Stimulated activated effector memory CD8-positive, alpha-beta T cell treated with anti-CD3 and anti-CD28 coated beads, Interleukin-12 subunit alpha, Interleukin-12 subunit beta, amount 100 ng/mL, for 72 hours (primary cell): ENCODE measurements around the gene HLTF.

Experiments
- ATAC-seq: fragments of 150-1000 bp; cut with Tn5 transposase; 2 replicates; pipeline ENCODE4 v1.10.0; 2021
- DNase-seq, 2 donors: peaks; one replicate each; pipeline ENCODE4 v3.0.0; 2021 to 2022; ENCODE audit warnings: low spot score in 2 of 2
- H3K27ac Mint-ChIP-seq: one replicate; pipeline ENCODE4 v1.8.0; 2022; ENCODE audit warnings: mild to moderate bottlenecking, mixed read lengths
- H3K36me3 Mint-ChIP-seq: one replicate; pipeline ENCODE4 v1.8.0; 2022; ENCODE audit warnings: mild to moderate bottlenecking, mixed read lengths
- H3K4me1 Mint-ChIP-seq: one replicate; pipeline ENCODE4 v1.8.0; 2022; ENCODE audit warnings: mixed read lengths
- H3K4me3 Mint-ChIP-seq: one replicate; pipeline ENCODE4 v1.8.0; 2022; ENCODE audit warnings: mild to moderate bottlenecking, mixed read lengths
- H3K9me3 Mint-ChIP-seq: one replicate; pipeline ENCODE4 v1.8.0; 2022; ENCODE audit warnings: mixed read lengths

Gene HLTF

GRCh38 chr3:149055575-149055974 is 30.8 kb downstream of the HLTF start:
- no peak for ATAC-seq
- peaks cover 57% of the 10 kb centered on the region for H3K36me3 Mint-ChIP-seq
- no peak for DNase-seq

GRCh38 chr3:149044339-149045083 is 41.8 kb downstream of the HLTF start:
- no peak overlapping the region for H3K27ac Mint-ChIP-seq
- H3K9me3 Mint-ChIP-seq: no peaks in the 10 kb centered on the region
- H3K4me3 Mint-ChIP-seq: no peak overlapping the region
- DNase-seq (no peak), ATAC-seq (peak; percentile 75)
- H3K36me3 Mint-ChIP-seq: peaks cover 52% of the 10 kb centered on the region
- H3K4me1 Mint-ChIP-seq: peaks cover 30% of the 10 kb centered on the region

More at GRCh38 chr3:149055575-149055974, 30.8 kb downstream of the HLTF start:
- Mint-ChIP-seq H3K27ac (no peak overlapping the region), H3K4me3 (no peak overlapping the region), H3K9me3 (no peaks in the 10 kb centered on the region), H3K4me1 (no peaks in the 10 kb centered on the region)

GRCh38 chr3:149042789-149043386 is 43.4 kb downstream of the HLTF start:
- Mint-ChIP-seq H3K36me3 (peaks cover 60% of the 10 kb centered on the region), H3K27ac (peak overlapping the region; percentile 4)

GRCh38 chr3:149038322-149038721 is 48.0 kb downstream of the HLTF start:
- Mint-ChIP-seq H3K4me3 (no peak overlapping the region), H3K4me1 (peaks cover 12% of the 10 kb centered on the region), H3K36me3 (peaks cover 78% of the 10 kb centered on the region), H3K9me3 (no peaks in the 10 kb centered on the region), H3K27ac (no peak overlapping the region)
- DNase-seq: no peak
- no peak for ATAC-seq

More at GRCh38 chr3:149042789-149043386, 43.4 kb downstream of the HLTF start:
- H3K4me3 Mint-ChIP-seq: peak overlapping the region; percentile 3
- peaks cover 30% of the 10 kb centered on the region for H3K4me1 Mint-ChIP-seq
- DNase-seq: no peak
- peak; percentile 85 for ATAC-seq
- H3K9me3 Mint-ChIP-seq: no peaks in the 10 kb centered on the region

DNA sequence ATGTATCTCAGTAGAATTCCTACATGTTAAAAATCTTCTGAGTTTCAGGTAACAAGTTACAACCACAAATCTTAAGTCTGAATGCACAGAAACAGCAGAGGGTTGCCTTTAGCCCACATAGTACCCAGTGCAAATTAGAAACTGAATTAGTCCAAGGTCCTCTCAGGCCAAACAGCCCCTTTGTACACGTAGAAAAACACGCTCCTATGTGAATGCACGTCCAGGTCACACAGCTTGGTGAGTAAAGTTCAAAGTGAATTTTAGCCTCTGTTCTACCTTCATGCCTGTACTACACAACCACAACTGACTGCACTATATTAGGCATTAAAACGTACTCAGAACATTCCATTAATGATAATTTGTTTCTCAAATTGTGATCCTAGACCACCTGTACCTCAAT is 48.6 kb downstream of the HLTF start:
- peaks cover 79% of the 10 kb centered on the region for H3K36me3 Mint-ChIP-seq
- no peak overlapping the region for H3K27ac Mint-ChIP-seq
- H3K9me3 Mint-ChIP-seq: no peaks in the 10 kb centered on the region
- DNase-seq (no peak), ATAC-seq (no peak)
- peaks cover 6% of the 10 kb centered on the region for H3K4me1 Mint-ChIP-seq
- H3K4me3 Mint-ChIP-seq: no peak overlapping the region

DNA sequence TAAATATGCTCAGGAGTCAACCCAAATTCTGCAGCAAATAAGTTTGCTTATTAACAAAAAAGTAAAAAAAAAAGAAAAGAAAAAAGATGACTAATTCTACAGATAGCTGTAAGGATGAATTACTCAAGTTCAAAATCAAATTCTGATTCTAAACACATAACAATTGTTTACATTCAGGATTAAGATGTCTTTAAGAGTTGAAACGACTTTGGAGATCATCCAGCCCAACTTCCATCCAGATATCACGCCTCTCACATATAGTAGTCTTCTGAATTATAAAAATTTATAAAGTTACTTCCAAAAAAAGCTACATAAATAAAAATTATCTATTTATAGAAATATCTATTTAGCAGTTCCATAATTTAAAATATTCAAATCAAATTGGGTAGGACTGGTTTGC is 55.2 kb downstream of the HLTF start:
- Mint-ChIP-seq H3K4me1 (peaks cover 8% of the 10 kb centered on the region), H3K4me3 (no peak overlapping the region), H3K9me3 (no peaks in the 10 kb centered on the region), H3K27ac (no peak overlapping the region), H3K36me3 (peaks cover 95% of the 10 kb centered on the region)
- ATAC-seq (no peak), DNase-seq (no peak)

GRCh38 chr3:149026718-149027117 is 59.6 kb downstream of the HLTF start:
- DNase-seq: no peak
- peak overlapping the region; percentile 68 for H3K27ac Mint-ChIP-seq
- ATAC-seq: no peak
- H3K4me3 Mint-ChIP-seq: no peak overlapping the region
- peaks cover 91% of the 10 kb centered on the region for H3K36me3 Mint-ChIP-seq
- no peaks in the 10 kb centered on the region for H3K9me3 Mint-ChIP-seq
- peaks cover 8% of the 10 kb centered on the region for H3K4me1 Mint-ChIP-seq

DNA sequence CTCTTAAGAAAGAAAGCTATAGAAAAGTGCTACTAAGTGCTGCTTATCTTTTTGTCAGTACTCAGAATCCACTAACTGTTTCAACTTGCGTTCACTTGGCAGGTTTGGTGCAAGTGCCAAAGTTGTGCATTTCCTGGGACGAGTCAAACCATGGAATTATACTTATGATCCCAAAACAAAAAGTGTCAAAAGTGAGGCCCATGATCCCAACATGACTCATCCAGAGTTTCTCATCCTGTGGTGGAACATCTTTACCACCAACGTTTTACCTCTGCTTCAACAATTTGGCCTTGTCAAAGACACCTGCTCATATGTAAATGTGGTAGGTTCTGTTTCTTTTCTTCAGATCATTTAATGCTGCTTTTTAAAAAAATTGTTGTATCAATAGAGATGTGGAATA is 62.4 kb downstream of the HLTF start:
- H3K4me3 Mint-ChIP-seq: no peak overlapping the region
- DNase-seq: no peak
- H3K9me3 Mint-ChIP-seq: no peaks in the 10 kb centered on the region
- peak overlapping the region; percentile 64 for H3K27ac Mint-ChIP-seq
- peaks cover 32% of the 10 kb centered on the region for H3K4me1 Mint-ChIP-seq
- no peak for ATAC-seq
- H3K36me3 Mint-ChIP-seq: peaks cover 82% of the 10 kb centered on the region

DNA sequence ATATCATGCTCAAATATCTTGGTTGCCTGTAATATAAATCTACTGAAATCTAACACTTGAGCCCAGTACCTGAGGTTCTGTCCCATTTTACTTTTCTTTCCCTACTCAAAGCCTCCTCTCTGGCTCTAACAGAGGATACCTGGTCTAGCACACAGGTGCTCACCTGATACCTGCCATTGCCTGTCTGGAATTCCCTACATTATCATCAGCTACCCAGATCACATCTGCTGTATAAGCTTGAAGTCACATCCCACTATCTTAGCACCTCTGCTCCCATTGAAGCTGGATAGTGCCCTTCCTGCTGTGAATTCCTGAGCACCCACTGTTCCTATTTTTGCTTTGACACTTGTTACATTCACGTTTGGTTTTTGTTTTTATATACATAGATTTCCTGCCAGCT is 64.5 kb downstream of the HLTF start:
- DNase-seq: no peak
- Mint-ChIP-seq H3K36me3 (peaks cover 82% of the 10 kb centered on the region), H3K27ac (no peak overlapping the region), H3K4me3 (no peak overlapping the region), H3K4me1 (peaks cover 45% of the 10 kb centered on the region), H3K9me3 (no peaks in the 10 kb centered on the region)
- no peak for ATAC-seq

- peak in 1 of 2 donors; percentile 68 for DNase-seq
- H3K36me3 Mint-ChIP-seq: peaks cover 84% of the 10 kb centered on the region
- H3K4me1 Mint-ChIP-seq: peaks cover 47% of the 10 kb centered on the region
These were observed 65.5 kb downstream of the HLTF start for GRCh38 chr3:149020839-149021252.

GRCh38 chr3:149020196-149020838 is 66.0 kb downstream of the HLTF start:
- Mint-ChIP-seq H3K4me1 (peaks cover 52% of the 10 kb centered on the region), H3K36me3 (peaks cover 87% of the 10 kb centered on the region), H3K4me3 (peak overlapping the region; percentile 33), H3K27ac (peak overlapping the region; percentile 49), H3K9me3 (no peaks in the 10 kb centered on the region)
- peak; percentile 62 for ATAC-seq
- DNase-seq: no peak

More at GRCh38 chr3:149020839-149021252, 65.5 kb downstream of the HLTF start:
- Mint-ChIP-seq H3K27ac (peak overlapping the region; percentile 49), H3K4me3 (peak overlapping the region; percentile 33), H3K9me3 (no peaks in the 10 kb centered on the region)
- ATAC-seq: peak; percentile 61

GRCh38 chr3:149019580-149019979 is 66.8 kb downstream of the HLTF start:
- H3K27ac Mint-ChIP-seq: peak overlapping the region; percentile 43
- H3K9me3 Mint-ChIP-seq: no peaks in the 10 kb centered on the region
- no peak for ATAC-seq
- H3K4me3 Mint-ChIP-seq: no peak overlapping the region
- DNase-seq: no peak
- H3K36me3 Mint-ChIP-seq: peaks cover 87% of the 10 kb centered on the region
- H3K4me1 Mint-ChIP-seq: peaks cover 59% of the 10 kb centered on the region

DNA sequence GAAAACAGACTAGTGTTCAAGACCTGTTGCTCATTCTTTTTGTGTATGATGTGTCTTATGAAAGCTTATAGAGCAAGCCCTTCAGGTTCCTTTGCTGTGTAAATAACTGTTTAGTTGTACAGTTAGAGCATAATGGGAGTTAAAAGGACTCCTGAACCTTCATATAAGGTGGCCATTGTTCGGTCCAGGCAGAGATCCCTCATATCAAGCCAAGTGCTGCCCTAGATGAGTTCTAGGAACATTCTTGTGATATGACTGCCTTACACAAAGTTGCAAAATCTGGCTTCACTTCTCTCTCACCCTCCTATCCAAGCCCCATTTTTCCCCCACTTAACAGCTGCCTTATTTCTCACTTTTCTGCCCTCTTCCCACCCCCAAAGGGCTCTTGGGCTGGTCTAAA is 68.1 kb downstream of the HLTF start:
- peaks cover 85% of the 10 kb centered on the region for H3K36me3 Mint-ChIP-seq

DNA sequence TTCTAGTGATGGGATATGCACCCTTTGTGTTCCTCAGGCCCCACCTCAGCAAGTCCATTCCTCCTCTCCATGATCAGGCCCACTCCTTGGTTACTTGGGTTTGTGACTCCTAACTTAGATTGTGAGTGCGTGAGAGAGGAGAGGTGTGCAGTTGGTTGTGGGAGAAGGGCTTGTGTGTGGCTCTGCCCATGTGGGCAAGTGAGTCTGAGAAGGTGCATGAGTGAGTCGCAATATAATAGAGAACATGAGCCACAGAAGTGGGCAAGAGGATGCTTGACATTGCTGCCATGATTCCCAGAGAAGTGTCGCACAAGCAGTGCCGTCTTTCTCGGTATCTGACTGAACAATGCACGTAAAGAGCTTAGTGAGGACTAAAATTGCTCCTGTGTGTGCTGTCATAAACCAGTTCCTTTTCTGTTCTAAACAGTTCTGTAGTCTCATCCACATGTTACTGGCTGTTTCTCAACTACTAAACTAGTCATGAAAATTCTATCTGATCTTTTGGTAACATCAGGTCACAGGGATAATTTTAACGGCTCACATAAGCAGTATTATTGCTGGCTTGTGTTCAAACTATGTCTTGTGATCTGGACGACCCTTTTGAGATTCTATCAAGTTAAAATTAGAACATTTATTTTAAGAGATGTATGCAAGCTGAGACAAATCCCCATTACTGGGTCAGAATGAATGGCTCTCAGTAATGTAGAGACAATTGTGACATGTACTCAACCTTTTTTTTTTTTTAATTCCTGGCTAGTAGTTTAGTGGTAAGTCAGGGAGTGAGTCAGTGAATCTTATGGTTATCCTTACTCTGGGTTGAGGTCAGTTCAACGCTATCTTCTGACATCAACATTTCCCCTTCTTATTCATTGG is 69.4 kb downstream of the HLTF start:
- Mint-ChIP-seq H3K9me3 (no peaks in the 10 kb centered on the region), H3K4me1 (peaks cover 69% of the 10 kb centered on the region), H3K36me3 (peaks cover 80% of the 10 kb centered on the region), H3K4me3 (peak overlapping the region; percentile 23), H3K27ac (peak overlapping the region; percentile 43)
- DNase-seq (no peak), ATAC-seq (peak; percentile 90)

More for the DNA sequence above, 68.1 kb downstream of the HLTF start:
- Mint-ChIP-seq H3K4me3 (peak overlapping the region; percentile 20), H3K4me1 (peaks cover 68% of the 10 kb centered on the region), H3K27ac (peak overlapping the region; percentile 43), H3K9me3 (no peaks in the 10 kb centered on the region)
- DNase-seq (no peak), ATAC-seq (peak; percentile 2)

DNA sequence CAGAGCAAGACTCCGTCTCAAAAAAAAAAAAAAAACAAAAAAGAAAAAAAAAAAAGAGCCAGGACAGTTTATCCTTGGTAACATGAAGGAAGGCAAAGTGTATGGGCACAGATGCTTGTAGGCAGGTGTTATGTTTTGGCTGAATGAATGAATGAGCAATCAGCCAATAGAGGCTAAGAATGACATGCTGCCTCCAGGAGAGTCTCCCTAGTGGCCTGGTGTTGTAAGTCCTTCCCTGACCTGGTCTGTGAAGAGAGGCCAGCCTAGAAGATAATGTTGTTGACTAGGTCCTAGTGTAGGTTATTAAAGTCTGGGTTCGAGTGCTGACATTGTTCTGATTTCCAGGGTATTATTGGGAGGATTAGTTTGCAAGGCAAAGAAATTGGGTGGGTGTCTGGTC is 70.1 kb downstream of the HLTF start:
- Mint-ChIP-seq H3K9me3 (no peaks in the 10 kb centered on the region), H3K36me3 (peaks cover 82% of the 10 kb centered on the region), H3K4me1 (peaks cover 74% of the 10 kb centered on the region), H3K4me3 (peak overlapping the region; percentile 23), H3K27ac (peak overlapping the region; percentile 43)
- DNase-seq (no peak), ATAC-seq (no peak)
